ENCODE measurements around the gene DENND4A.

- no peak for TF ChIP-seq POLR2A (IDR thresholded peaks at IDR 0.05)
- TF ChIP-seq CTCF (IDR thresholded peaks at IDR 0.05), result no peak
Observed at GRCh38 chr15:65690173-65690572, 101.9 kb downstream of the DENND4A start.

Measured in lower leg skin (tissue), 3 donors.